GM21528 (cell line): ENCODE results near the gene CST3.

Experiments
- ATAC-seq: cut with Tn5 transposase; IDR thresholded peaks from one replicate; pipeline ENCODE4 v1.9.1; 2021; ENCODE audit warnings: mild to moderate bottlenecking, moderate library complexity; ENCODE audit not compliant: unreplicated experiment, low FRiP score

CST3 gene

GRCh38 chr20:23605867-23606651 is 31.7 kb downstream of the CST3 start, which contains the start of gene CST9:
CST9 (minus strand) TSS chr20:23605917; CDS start chr20:23605864, 53 bp downstream.
- no peak for ATAC-seq

DNA sequence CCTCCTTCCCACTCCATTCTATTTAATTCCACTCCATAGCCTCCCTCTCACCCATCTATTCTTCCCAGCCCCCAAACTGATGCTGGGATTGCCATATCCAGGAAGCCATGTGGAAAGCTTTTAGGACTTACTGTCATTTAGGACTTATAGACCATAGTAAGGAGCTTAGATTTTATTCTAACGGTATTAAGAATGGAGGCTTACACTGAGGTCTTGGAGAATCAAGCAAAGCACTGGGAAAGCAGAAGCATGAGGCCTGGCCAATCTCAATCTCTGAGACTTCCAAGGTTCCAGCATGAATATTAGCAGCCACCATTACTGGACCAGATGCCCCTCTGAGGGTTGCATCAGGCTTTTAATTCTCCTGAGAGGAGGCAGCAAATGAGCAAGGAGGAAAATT is 33.4 kb downstream of the CST3 start:
- no peak for ATAC-seq

GRCh38 chr20:23603321-23603720 is 34.4 kb downstream of the CST3 start:
- no peak for ATAC-seq

GRCh38 chr20:23602699-23603098 is 35.1 kb downstream of the CST3 start:
- no peak for ATAC-seq

- ATAC-seq, result no peak
Observed at GRCh38 chr20:23602241-23602640, 35.5 kb downstream of the CST3 start.

GRCh38 chr20:23601715-23602114 is 36.0 kb downstream of the CST3 start:
- ATAC-seq, result no peak

- no peak for ATAC-seq
Observed at GRCh38 chr20:23598481-23598880, 39.3 kb downstream of the CST3 start.

DNA sequence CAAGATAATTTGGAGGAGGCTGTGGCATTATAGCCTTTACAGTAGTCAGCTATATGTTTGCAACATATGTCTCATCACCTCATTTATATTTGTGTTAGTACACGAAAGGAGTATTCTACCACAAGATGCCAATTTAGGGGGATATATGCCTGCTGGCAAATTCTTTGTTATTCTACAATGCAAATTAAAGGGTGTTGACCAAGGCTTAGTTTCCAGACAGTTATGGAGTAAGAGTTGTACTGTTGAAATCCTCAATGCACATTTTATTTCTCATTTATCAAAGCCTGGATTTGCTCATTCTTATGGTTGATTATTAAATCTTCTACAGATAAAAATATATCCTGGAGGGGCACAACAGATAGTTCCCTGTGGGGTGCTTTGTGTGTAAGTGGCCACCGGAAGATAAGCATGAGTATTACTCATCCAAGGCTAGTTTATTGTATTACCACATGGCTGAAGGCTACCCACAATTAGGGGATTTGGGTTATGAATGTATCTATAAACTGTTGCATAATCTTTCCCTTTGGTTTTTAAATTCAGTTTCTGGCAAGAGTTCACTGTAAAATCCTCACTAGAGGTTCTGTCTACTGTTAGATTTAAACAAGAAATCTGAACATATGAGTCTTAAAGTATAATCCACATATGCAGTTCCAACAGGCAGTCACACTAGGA is 41.0 kb downstream of the CST3 start:
- no peak for ATAC-seq

- no peak for ATAC-seq
Observed at GRCh38 chr20:23595941-23596340, 41.8 kb downstream of the CST3 start.

- no peak for ATAC-seq
Observed at GRCh38 chr20:23588434-23589403, 49.0 kb downstream of the CST3 start.

- no peak for ATAC-seq
Observed at GRCh38 chr20:23587631-23588030, 50.1 kb downstream of the CST3 start.

- no peak for ATAC-seq
Observed at GRCh38 chr20:23586735-23587525, 50.8 kb downstream of the CST3 start.

GRCh38 chr20:23585808-23586734 is 51.7 kb downstream of the CST3 start:
- ATAC-seq, result no peak

GRCh38 chr20:23585449-23585807 is 52.3 kb downstream of the CST3 start:
- ATAC-seq, result no peak

DNA sequence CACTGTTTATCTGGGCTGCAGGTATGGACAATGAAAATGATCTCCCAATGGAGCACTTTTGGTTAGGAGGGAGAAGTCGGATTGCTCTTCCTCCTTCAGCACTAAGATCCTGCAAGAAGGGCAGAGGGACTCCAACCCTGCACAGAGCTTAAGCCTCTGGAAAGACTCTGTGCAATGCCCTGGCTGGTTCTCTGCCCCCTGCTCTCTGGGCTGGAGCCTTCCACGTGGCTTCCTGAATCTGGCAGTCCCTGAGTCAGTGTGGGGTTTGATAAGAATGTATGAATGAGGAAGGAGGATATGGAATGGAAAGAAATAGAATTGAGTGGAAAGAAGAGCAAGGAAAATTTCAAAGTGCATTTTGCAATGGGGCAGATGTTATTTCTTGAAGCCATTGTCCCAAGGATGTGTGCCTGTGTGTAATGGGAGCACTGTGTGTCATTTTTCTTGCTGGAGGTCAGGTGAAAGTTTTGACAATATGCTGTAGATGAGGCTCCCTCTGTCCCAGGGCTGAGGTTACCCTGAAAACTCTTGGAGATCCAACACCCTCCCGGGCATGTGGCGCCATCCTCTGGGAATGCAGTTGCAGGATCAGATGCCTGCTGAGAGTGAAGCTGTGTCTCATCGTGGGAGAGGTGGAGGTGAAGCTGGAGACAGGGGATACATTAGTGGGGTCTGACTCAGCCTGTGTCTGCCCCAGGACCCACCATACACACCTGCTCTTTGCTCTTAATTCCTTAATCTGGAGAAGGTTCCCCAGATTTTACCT is 53.1 kb downstream of the CST3 start:
- no peak for ATAC-seq
